Posterior vena cava (tissue), 2 donors: ENCODE measurements around the gene THOC1. TPM values are rescaled to one million over a fixed set of nuclear protein-coding genes. Genes with fewer than 3 reads are reported as not detected.

Experiments used
- total RNA-seq, 2 donors: library from RNA; stranded (reverse); fragmentation: NEBNext Ultra II Directional; extraction: Animal tissue kit (Norgen Biotek cat#: 25700); gene quantifications; one replicate each; pipeline ENCODE4 v1.2.1, GENCODE V29; 2021
- donor health status: DM: yes; HTN: yes; CAD: no.
- donor health status: DM: yes; HTN: yes; CAD: no.

The THOC1 gene
- total RNA-seq, 2 donors from 2014 or later = 25.9 to 26.4 TPM

Other genes with a start within 250 kb of the THOC1 start
- not detected for gene TUBB8B, start 218.4 kb downstream of the THOC1 start, total RNA-seq
- gene USP14, start 109.5 kb downstream of the THOC1 start, total RNA-seq = 10 to 100 TPM; 47.9 to 60.0 TPM
- 10 to 100 TPM; 23.0 to 54.9 TPM for gene COLEC12, start 232.7 kb upstream of the THOC1 start, total RNA-seq